CD4-positive, alpha-beta T cell (primary cell): ENCODE data around the gene ABCG2. TPM values are rescaled to one million over a fixed set of nuclear protein-coding genes. Genes with fewer than 3 reads are reported as not detected.

ENCODE experiments used
- ATAC-seq: fragments of 200-7000 bp; cut with Tn5 transposase; one replicate; pipeline ENCODE4 v1.10.0; 2022; ENCODE audit warnings: mild to moderate bottlenecking; ENCODE audit not compliant: poor library complexity
- CTCF ChIA-PET: fragments of 350-600 bp; sonication (Branson Sonifier 250); formaldehyde crosslinking; loops from one replicate; lab custom pipeline; 2021; ENCODE audit warnings: antibody characterized with exemption, inconsistent platforms; lab: Charles Lee
- POLR2A ChIA-PET: fragments of 350-600 bp; sonication (Branson Sonifier 250); formaldehyde crosslinking; loops from one replicate; lab custom pipeline; 2021; ENCODE audit warnings: antibody characterized with exemption, inconsistent platforms; lab: Charles Lee
- DNase-seq, 14 experiments: peaks; one replicate each; pipeline ENCODE4 v3.0.0-alpha.2; 2013 to 2020; ENCODE audit warnings: mixed read lengths in 2 of 14
- H3K27ac ChIP-seq, 2 donors: one replicate each; pipeline versions ENCODE4 v1.5.1 to v1.7.0; 2013; ENCODE audit warnings: low read length in 2 of 2, low read depth in 1 of 2, mild to moderate bottlenecking in 1 of 2
- H3K27me3 ChIP-seq, 2 experiments: 1 replicate in 1 of 2; 2 replicates in 1 of 2; pipeline versions ENCODE4 v1.6.1 to v1.7.0; 2013; ENCODE audit warnings: low read length in 2 of 2, control low read depth in 1 of 2, mild to moderate bottlenecking in 1 of 2, moderate library complexity in 1 of 2; ENCODE audit not compliant: insufficient read depth in 2 of 2, control insufficient read depth in 1 of 2
- H3K36me3 ChIP-seq: one replicate; pipeline ENCODE4 v1.6.1; 2013; ENCODE audit warnings: low read length, control low read depth; ENCODE audit not compliant: insufficient read depth
- H3K4me1 ChIP-seq: one replicate; pipeline ENCODE4 v1.6.1; 2013; ENCODE audit warnings: low read length, control low read depth; ENCODE audit not compliant: insufficient read depth
- H3K4me3 ChIP-seq: one replicate; pipeline ENCODE4 v1.5.1; 2013; ENCODE audit warnings: mild to moderate bottlenecking, low read length, moderate library complexity
- H3K9me3 ChIP-seq, 2 experiments: 1 replicate in 1 of 2; 2 replicates in 1 of 2; pipeline versions ENCODE4 v1.6.1 to v1.7.0; 2013; ENCODE audit warnings: low read length in 2 of 2, mild to moderate bottlenecking in 2 of 2, control low read depth in 1 of 2, moderate library complexity in 1 of 2; ENCODE audit not compliant: control insufficient read depth in 1 of 2, insufficient read depth in 1 of 2
- H3K27ac Mint-ChIP-seq: one replicate; pipeline ENCODE4 v1.8.0; 2020; ENCODE audit warnings: mixed read lengths
- H3K27me3 Mint-ChIP-seq: one replicate; pipeline ENCODE4 v1.8.0; 2021; ENCODE audit warnings: mixed read lengths
- H3K36me3 Mint-ChIP-seq: one replicate; pipeline ENCODE4 v1.8.0; 2021; ENCODE audit warnings: low read depth, mixed read lengths
- H3K4me1 Mint-ChIP-seq: one replicate; pipeline ENCODE4 v1.8.0; 2021; ENCODE audit warnings: low read depth, mixed read lengths
- H3K4me3 Mint-ChIP-seq: one replicate; pipeline ENCODE4 v1.8.0; 2020; ENCODE audit warnings: mild to moderate bottlenecking, mixed read lengths
- H3K9me3 Mint-ChIP-seq: one replicate; pipeline ENCODE4 v1.8.0; 2020; ENCODE audit warnings: mixed read lengths
- intact Hi-C, 2 experiments: fragments of 100-400 bp; cut with DNase I in 1 of 2; cut with micrococcal nuclease in 1 of 2; formaldehyde crosslinking; loops; one replicate each; pipeline versions ENCODE4 v1.15.1 to v1.9.0; 2023 to 2025; cut with DNase I, micrococcal nuclease
- total RNA-seq, 174 experiments: library from RNA in 2 of 174; stranded (reverse) in 2 of 174; gene quantifications; one replicate each; pipeline ENCODE4 v1.2.3 and lab custom pipeline; 2021 to 2026
- TF ChIP-seq, protein P1 (sequence below): fragments of 200-600 bp; IDR thresholded peaks from one replicate; pipeline ENCODE4 v1.8.0; 2022; ENCODE audit warnings: antibody characterized with exemption, mild to moderate bottlenecking

The ABCG2 gene
- total RNA-seq, 2 experiments from 2014 or later: not detected

GRCh38 chr4:88045021-88045420, 113.4 kb downstream of the ABCG2 start:
- H3K4me3 Mint-ChIP-seq: no peak overlapping the region
- Histone ChIP-seq H3K9me3 (no peaks in the 10 kb centered on the region), H3K4me3 (no peak overlapping the region), H3K4me1 (no peaks in the 10 kb centered on the region), H3K27ac (no peak overlapping the region), H3K27me3 (no peaks in the 10 kb centered on the region), H3K36me3 (peaks cover 21% of the 10 kb centered on the region)
- ATAC-seq (no peak), DNase-seq (no peak)
- H3K36me3 Mint-ChIP-seq: peaks cover 25% of the 10 kb centered on the region
- H3K4me1 Mint-ChIP-seq: peaks cover 4% of the 10 kb centered on the region
- TF ChIP-seq, protein P1, sequence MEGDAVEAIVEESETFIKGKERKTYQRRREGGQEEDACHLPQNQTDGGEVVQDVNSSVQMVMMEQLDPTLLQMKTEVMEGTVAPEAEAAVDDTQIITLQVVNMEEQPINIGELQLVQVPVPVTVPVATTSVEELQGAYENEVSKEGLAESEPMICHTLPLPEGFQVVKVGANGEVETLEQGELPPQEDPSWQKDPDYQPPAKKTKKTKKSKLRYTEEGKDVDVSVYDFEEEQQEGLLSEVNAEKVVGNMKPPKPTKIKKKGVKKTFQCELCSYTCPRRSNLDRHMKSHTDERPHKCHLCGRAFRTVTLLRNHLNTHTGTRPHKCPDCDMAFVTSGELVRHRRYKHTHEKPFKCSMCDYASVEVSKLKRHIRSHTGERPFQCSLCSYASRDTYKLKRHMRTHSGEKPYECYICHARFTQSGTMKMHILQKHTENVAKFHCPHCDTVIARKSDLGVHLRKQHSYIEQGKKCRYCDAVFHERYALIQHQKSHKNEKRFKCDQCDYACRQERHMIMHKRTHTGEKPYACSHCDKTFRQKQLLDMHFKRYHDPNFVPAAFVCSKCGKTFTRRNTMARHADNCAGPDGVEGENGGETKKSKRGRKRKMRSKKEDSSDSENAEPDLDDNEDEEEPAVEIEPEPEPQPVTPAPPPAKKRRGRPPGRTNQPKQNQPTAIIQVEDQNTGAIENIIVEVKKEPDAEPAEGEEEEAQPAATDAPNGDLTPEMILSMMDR: no peak
- no peak overlapping the region for H3K27ac Mint-ChIP-seq
- H3K9me3 Mint-ChIP-seq: no peaks in the 10 kb centered on the region
- CTCF ChIA-PET: no interaction called here
- POLR2A ChIA-PET: no interaction called here
- intact Hi-C loops: no loop called here
- no peaks in the 10 kb centered on the region for H3K27me3 Mint-ChIP-seq

DNA sequence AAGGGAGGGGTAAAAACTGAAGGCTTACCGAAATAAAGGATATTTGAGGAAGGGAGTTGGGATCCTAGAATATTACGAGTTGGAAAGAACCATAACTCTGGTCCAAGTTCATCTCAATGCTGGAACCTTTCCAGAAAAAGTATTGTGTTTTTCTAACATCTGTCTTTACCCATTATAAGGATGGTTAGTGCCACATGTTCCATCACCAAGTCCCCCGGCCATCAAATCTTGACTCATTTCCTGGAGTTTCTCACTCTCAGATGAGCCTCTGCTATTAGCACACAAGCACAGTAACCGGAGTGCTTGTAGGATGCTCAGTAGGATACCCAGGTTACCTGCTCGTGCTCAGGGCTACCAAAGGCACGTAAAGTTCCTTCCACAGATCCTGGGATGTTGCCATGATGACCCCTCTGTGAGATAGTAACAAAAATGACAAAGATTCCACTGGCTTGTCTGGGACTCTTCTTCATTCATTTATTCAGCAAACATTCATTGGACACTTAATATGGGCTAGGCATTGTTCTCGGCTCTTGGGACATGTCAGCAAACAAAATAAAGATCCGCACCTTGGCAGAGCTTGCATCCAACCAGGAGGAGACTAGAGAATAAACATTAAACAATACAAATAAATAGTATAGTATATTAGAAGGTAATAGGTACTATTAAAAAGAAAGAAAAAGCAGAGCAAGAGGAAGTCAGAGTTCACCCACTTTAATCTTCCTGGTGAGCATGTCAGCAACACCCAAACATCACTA, 114.7 kb downstream of the ABCG2 start:
- ATAC-seq (no peak), DNase-seq (no peak)
- Histone ChIP-seq H3K4me1 (no peaks in the 10 kb centered on the region), H3K9me3 (no peaks in the 10 kb centered on the region), H3K36me3 (peaks cover 28% of the 10 kb centered on the region), H3K27me3 (no peaks in the 10 kb centered on the region), H3K4me3 (no peak overlapping the region), H3K27ac (no peak overlapping the region)
- POLR2A ChIA-PET: no interaction called here
- H3K27ac Mint-ChIP-seq: no peak overlapping the region
- peaks cover 31% of the 10 kb centered on the region for H3K36me3 Mint-ChIP-seq
- peaks cover 4% of the 10 kb centered on the region for H3K4me1 Mint-ChIP-seq
- H3K27me3 Mint-ChIP-seq: no peaks in the 10 kb centered on the region
- no peak overlapping the region for H3K4me3 Mint-ChIP-seq
- CTCF ChIA-PET: no interaction called here
- TF ChIP-seq, protein P1: no peak
- intact Hi-C loops: no loop called here
- H3K9me3 Mint-ChIP-seq: no peaks in the 10 kb centered on the region

- Histone ChIP-seq H3K27ac (no peak overlapping the region), H3K4me1 (no peaks in the 10 kb centered on the region), H3K9me3 (no peaks in the 10 kb centered on the region), H3K36me3 (peaks cover 35% of the 10 kb centered on the region), H3K27me3 (no peaks in the 10 kb centered on the region), H3K4me3 (no peak overlapping the region)
- POLR2A ChIA-PET: no interaction called here
- DNase-seq (no peak), ATAC-seq (no peak)
- CTCF ChIA-PET: no interaction called here
- Mint-ChIP-seq H3K4me1 (peaks cover 3% of the 10 kb centered on the region), H3K9me3 (no peaks in the 10 kb centered on the region), H3K4me3 (no peak overlapping the region), H3K27ac (no peak overlapping the region), H3K36me3 (peaks cover 39% of the 10 kb centered on the region), H3K27me3 (no peaks in the 10 kb centered on the region)
- intact Hi-C loops: no loop called here
- TF ChIP-seq, protein P1: no peak
Measured at GRCh38 chr4:88043001-88043400, 115.4 kb downstream of the ABCG2 start.
